Stimulated activated CD8-positive, alpha-beta memory T cell treated with anti-CD3 and anti-CD28 coated beads, Interleukin-12 subunit alpha, Interleukin-12 subunit beta, amount 100 ng/mL, for 24 hours (primary cell): ENCODE results near the gene GAS6.
"Not testable (repeated sequence)": the region's sequence is repeated elsewhere in the genome, so short reads cannot be mapped to it uniquely, and the experiment has no call there.

Experiments used
- DNase-seq: peaks from one replicate; pipeline ENCODE4 v3.0.0-alpha.2; 2020; ENCODE audit errors: extremely low read depth

Gene GAS6

DNA sequence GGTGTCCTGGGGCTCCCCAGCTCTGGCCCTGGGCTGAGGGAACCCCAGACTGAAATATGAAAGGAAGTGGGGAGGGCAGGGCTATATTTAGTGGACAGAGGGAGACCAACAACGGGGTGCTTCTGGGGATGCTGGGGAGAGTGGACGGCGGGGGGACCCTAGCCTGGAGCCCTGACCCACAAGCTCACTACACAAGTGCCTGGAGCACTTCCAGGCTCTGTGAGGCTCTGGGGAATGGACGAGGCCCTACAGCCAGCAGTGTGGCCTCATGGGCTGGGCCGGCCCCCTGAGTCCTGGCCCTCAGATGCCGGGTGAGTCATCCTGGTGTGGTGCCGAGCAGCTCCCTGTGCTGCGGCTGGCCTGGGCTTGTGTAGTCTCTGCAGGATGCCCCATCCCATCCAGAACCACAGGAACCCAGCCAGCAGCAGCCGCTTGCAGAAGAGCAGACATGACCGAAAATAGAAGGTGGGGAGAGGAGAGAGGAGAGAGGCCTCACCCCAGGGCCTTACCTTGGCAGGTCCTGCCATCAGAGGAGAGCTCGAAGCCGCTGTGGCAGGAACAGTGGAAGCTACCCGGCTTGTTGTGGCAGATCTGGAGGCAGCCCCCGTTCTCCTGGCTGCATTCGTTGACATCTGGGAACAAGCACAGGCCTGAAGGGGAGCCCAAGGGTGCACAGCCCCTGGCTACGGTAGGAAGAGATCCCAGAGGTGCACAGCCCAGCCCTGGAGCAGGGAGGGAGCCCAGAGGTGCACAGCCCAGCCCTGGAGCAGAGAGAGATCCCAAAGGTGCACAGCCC lies 26.1 kb downstream of the GAS6 start:
- no peak for DNase-seq

DNA sequence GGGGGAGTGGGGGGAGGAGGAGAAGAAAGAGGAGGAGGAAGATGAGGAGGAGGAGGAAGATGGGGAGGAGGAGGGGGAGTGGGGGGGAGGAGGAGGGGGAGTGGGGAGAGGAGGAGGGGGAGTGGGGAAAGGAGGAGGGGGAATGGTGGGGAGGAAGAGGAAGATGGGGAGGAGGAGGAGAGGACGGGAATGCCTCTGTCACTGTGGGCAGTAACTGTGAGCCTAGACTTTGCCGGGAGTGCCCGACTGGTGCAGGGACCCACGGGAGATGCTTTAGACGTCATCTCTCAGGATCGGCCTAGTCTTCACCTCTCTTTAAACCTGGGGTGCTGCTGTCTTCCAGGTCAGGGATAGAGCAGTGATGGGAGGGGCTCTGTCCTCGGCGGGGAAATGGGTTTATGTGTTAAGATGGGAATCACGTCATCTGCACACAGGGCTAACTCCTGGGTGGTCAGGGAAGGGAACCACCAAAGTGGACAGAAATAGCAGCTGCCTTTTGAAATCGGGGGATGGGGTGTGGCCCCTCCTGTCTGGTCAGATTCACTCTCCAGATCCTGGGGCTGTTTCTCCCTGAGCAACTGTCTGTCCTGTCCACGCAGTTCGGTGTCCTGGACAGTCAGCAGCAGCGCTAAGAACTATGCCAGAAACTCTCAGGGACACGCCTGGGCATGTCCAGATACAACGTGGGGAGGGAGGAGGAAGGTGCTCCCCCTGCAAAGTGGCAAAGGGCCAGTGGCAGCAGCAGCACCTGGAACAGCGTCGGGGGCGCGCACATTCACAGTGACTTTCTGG lies 26.9 kb downstream of the GAS6 start:
- no peak for DNase-seq

DNA sequence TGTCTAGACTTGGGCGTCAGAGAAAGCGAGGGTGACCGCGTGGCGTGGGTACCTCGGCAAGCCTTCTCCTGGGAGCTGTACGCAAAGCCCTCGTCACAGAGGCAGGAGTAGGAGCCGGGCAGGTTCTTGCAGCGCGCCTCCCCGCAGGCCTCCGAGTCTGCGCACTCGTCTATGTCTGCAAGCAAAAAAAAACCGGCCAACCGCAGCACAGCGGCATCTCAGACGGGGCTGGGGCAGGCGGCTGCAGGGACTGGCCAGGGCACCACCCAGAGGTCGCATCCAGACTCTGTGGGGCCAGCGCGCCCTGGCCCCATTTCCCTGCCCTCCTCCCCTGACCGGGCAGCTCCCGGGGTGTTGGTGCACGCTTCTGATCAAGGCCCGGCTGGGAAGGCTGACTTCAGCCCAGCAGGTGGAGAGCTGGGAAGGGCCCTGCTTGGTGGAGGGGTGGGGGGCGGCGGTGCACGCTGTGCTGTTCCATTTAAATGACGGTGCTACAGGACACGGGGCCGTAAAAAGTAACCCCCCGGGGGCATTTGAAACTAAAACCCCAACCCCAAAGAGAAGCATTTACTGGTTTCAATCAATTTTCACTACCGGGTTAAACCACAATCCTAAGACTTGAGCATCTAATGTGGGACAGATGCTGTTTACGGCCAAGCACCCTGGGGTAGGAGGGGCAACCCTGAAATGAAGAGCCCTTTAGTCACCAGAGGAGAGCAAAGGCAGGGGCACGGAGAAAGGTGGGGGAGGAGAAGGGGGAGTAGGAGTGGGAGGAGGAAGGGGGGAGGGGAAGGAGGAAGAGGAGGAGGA lies 28.2 kb downstream of the GAS6 start:
- DNase-seq: no peak

DNA sequence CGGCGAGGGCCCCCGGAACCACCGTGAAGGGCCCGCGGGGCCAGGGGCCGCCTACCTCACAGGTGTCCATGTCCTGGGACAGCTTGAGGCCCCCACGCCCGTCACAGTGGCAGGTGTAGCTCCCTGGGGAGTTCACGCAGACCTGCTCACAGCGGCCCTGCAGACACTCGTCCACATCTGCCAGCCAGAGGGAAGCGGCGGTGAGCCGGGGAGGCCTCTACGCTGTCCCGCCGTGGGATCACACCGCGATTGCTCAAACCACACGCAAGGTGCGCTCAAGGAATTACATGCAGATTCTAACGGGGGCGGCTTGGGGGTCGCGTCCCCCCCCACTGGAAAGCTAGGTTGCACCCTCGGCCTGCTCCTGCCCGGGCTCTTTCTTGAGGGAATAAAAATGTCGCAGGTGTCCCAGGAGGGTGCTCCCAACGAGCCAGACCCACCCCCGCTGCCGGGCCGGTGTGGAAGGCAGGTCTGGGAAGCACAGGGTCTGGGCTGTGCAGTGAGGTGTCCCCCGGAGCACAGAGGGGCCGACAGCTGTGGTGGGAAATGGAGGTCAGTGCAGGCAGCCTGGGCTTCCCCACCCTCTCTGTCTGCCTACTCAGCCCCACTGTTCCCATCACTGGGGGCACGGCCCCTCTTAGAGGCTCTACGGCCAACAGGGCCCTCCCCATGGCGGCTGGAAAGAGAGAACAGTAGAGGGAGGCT lies 29.2 kb downstream of the GAS6 start:
- DNase-seq: no peak

DNA sequence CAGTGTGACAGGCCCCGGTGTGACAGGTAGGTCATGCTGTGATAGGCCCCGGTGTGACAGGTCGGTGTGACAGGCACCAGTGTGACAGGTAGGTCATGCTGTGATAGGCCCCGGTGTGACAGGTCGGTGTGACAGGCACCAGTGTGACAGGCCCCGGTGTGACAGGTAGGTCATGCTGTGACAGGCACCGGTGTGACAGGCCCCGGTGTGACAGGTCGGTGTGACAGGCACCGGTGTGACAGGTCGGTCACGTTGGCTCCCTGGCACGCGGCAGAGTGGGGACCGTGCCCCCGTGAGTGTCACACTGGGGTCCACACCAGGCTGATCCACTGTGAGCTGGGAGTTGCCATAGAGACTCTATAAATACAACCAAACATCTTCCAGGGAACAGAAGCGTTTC lies 29.9 kb downstream of the GAS6 start:
- DNase-seq: not testable (repeated sequence)

DNA sequence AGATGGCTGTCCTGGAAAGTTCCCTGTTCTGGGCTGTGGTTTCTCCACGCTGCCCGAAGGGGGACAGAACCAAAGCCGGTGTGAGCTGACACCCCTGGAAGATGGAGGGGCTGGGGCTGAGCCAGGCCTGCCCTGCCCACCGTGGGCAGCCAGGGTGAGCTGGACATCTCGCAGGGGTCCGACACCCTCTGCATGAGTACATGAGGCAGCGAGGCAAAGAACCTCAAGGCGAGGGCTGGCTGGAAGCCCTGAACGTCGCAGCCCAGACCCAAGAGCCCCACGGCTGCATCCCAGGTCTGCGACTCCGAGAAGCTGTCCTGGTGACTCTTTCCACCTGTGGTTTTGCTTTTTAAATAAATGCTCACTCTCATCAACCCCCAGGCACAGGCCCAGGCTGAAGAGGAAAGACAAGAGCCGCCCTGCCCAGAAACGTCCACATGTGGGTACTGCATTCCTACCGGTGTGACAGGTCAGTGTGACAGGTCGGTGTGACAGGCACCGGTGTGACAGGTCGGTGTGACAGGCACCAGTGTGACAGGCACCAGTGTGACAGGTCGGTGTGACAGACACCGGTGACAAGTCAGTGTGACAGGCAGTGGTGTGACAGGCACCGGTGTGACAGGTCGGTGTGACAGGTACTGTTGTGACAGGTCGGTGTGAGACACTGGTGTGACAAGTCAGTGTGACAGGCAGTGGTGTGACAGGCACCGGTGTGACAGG lies 30.6 kb downstream of the GAS6 start:
- no peak for DNase-seq

DNA sequence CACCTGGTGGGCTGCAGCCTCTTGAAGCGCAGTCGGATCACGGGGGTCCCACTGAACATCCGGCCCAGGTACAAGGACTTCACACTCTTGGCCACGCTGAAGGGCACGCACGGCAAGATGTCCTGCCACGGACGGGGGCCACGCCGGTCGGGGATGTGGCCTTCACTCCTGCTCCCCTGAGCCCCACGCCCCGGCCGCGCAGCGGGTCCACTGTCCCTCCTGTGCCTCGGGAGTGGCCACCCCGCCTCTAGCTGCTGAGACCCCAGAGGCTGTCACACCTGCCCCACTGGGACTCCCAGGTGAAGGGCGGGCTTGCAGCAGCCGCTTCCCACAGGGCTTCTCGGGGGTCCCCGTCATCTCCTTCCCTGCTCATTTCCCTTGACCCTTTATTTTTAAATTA lies 31.2 kb downstream of the GAS6 start:
- no peak for DNase-seq

DNA sequence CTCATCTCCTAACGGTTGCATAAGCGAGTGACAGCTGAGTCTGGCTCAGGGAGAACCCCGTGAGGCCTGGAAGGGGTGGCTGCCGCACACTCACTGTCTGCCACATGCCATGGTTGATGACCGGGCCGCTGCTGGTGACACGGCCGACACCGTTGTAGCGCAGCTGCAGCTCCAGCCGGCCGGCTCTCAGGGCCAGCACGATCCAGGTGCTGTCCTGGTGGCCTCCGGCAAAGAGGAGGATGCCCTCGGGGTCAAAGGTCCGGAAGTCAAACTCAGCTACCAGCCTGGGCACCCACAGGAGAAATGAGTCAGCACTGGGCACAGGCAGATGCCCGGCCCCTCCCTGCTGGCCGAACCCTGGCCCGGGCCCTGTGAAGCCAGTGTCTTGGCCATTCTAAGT lies 31.7 kb downstream of the GAS6 start:
- DNase-seq: no peak

DNA sequence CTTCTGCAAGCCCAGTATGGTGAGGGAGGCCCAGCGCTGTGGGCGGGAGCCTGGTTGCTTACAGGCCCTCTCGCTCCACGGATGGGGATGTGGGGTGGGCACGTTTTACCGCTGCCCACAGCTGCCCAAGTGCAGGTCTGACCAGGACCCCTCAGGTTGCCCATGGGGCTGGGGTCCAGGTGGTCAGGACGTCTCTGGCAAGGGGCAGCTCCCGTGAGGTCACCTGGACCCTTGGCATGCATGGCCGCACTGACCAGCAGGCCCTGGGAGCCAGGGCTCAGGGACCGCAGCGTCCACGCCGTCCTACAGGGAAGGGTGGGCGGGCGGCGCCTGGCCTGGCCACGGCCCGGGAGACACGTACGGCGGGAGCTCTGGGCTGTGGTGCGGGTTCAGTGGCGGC lies 32.8 kb downstream of the GAS6 start:
- no peak for DNase-seq

DNA sequence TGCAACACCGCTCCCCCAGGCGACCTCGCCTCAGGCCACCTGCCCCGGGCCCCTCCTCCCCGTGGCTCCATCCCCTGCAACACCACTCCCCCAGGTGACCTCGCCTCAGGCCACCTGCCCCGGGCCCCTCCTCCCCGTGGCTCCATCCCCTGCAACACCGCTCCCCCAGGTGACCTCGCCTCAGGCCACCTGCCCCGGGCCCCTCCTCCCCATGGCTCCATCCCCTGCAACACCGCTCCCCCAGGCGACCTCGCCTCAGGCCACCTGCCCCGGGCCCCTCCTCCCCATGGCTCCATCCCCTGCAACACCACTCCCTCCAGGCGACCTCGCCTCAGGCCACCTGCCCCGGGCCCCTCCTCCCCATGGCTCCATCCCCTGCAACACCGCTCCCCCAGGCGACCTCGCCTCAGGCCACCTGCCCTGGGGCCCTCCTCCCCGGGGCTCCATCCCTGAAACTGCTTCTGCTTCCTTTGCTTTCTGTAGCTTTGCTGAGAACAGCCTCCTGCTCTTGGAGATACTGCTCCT lies 33.4 kb downstream of the GAS6 start:
- not testable (repeated sequence) for DNase-seq

DNA sequence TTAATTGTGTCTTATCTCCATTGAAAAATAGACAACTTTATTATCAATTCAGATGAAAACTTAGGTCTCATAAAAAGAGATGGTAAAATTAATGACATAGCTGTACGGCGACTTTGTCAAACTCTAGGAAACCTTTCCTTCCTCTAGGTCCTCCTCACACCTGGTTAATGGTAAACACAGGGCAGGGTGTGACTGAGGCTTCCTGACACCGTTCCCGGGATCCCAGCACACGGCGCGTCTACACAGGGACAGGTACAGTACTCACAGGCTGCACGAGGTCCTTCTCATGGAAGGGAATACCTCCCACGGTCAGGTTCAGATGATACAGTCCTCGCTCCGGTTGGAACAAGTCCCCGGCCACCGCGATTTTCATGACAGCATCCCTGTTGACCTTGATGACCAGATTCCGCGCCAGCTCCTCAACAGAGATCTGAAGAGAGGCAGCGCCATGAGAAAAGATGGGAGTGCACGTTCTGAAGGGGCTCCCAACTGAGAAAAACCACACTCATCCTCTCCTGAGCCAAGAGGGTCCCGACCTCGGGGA lies 35.5 kb downstream of the GAS6 start:
- DNase-seq: no peak

DNA sequence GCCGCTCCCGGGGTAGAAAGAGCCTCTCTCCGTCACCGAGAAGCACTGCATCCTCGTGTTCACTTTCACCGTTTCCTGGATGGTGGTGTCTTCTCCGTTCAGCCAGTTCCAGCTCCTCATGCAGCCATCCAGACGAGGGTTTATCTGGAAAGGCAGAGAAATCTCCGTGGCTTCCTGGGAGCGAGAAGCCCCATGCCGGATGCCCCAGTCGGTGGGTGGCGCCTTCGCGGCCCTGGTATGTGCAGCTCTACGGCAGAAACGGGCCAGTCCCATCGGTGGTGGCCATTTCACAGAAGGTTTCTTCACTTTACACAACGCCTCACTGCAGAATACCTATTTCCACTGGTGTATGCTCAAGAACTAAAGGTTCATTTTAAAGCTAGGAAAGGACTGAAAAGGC lies 36.9 kb downstream of the GAS6 start:
- DNase-seq: no peak

DNA sequence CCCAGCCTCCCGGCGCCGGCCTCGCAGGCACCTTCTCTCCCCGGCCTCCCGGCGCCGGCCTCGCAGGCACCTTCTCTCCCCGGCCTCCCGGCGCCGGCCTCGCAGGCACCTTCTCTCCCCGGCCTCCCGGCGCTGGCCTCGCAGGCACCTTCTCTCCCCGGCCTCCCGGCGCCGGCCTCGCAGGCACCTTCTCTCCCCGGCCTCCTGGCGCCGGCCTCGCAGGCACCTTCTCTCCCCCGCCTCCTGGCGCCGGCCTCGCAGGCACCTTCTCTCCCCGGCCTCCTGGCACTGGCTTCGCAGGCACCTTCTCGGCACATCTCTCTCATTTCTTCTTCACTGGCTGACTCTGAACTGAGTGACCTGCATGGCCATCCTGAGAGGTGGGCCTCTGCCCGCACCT lies 37.4 kb downstream of the GAS6 start:
- DNase-seq: not testable (repeated sequence)

DNA sequence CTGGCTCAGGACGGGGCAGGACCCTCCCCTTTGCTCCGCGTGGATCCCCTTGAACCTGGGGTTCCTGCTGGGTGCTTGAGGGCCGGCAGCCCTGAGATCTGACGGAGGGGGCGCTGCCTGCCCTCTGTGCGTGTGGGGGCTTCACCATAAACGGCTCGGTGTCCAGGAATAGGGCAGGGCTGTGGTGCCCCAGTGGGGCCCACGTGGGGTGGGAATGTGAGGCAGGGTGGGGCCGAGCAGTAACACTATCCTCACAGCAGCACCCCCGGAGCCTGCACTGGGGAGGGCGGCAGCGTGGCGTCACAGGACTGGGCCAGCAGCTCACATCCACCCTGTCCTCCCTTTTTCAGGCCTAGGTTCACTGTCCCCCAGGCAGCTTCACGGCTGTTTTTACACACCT lies 38.0 kb downstream of the GAS6 start:
- DNase-seq: no peak

DNA sequence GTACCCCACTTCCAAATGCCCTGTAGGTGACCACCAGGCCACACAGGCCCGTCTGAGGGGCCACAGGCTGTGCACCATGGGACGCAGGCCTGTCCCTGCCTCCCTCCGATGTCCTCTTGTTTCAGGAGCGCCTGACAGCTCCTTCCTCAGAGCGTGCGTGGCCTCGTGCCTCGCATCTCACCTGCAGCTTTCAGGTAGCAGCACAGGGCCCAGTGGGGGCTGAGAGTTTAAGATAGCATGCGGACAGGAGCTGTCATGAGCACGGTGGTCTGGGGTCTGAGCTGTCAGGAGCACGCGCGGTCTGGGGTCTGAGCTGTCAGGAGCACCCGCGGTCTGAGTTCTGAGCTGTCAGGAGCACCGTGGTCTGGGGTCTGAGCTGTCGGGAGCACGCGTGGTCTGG lies 40.1 kb downstream of the GAS6 start:
- no peak for DNase-seq

DNA sequence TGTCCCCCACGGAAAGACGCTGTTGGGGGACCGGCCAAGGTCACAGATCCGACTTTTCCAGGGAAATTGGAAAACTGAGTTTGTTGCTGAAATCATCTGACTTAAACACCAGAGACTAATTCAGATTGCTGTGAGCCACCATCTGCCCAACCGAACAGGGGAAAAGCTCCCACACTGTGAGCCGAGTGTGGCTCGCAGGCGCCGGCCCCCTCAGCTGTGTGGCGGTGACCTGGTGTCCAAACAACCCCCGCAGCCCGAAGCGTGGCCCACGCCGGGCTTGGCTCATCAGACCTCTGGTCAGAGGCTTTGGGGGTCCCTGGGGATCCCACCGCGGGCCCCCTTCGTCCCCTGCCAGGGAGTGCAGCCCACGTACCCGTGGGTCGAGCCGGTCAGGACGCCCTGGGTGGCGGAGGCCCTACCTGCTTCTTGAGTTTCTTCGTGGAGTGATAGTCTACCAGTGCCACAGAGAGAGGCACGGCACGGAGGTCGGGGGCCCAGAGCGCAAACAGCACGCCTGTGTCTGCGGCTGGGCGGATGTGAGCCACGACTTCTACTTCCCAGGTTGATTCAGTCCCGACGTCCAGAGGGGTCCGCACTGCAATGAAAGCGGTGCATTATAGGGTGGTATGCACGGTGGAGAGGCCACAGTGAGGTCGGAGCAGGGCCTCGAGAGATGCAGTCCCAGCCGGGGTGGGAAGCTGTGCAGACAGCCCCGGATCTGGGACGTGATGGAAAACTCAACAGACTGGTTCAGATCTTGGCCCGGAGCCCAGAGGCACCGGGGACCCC lies 40.7 kb downstream of the GAS6 start:
- no peak for DNase-seq

DNA sequence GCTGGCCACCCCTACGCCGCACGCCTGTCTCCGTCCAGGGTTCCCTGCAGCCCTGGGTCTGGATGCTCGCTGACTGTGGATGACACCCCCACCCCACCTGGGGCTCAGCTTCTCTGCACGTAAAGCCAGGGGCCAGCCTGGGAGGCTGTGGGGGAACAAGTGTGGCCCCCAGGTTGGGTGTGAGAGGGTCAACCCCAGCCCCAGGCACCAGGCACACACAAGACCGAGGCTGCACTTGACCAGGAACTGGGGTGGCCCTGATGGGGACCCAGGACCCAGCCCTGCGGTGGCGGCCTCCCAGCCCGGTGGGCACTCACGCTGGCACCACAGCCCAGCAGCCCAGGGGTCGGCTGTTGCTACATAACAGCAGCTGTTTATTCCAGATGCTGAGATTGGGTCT lies 41.6 kb downstream of the GAS6 start:
- no peak for DNase-seq

DNA sequence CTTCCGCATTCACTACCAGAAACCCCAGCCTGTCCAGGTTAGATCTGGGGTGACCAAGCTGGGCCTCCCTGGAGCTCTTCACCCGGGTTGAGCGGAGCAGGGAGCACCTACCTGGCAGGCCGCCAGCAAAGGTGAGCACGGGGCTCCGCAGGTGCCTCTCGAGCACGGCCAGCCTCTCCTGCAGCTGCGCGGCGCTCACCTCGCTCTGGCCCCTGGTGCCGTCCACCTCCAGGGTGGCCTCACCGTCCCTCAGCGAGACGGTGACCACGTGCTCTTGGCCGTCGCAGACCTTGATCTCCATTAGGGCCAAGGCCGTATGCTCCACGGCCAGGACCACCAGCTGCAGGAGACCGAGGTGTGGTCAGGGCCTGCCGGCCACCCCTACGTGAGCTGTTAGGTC lies 42.0 kb downstream of the GAS6 start:
- no peak for DNase-seq

DNA sequence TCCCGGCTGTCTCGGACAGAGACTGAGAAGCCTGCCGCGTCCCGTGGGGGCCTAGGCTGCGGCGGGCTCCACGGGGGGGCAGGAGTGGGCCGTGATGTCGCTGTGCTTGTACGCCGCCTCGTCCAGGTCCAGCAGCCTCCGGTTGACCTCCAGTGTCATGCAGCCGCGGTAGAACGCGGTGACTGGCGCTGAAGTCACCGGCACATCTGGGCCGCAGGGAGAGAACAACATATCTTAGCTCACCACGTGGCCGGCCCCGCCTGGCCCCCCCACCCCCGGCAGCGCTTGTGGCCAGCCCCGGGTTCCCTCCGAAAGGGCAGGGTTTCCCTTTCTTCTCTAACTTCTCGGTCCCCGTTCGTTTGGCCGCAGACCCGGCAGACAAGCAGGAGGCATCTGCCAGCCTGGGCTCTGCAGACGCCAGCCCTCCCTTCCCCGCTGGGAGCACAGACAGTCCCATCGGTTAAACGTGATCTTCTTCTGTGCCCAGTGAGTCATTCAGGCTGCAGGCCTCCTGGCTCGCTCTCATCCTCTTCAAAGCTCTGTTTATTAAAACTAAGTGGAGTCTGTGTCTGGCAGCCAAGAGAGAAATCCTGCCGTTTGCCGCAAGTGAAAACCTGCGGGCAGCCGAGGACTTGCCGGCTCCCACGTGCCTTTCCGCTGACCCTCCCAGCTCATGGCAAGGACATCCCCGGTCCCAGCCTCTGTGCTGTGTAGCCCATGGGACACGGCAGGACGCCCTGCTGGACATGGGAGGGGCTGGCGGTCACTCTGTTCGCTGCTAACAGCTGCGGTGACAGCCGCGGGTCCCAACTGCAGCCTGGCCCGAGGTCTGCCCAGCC lies 42.8 kb downstream of the GAS6 start:
- DNase-seq: no peak
